ENCODE measurements around the gene NPHS2.

NPHS2 gene

DNA sequence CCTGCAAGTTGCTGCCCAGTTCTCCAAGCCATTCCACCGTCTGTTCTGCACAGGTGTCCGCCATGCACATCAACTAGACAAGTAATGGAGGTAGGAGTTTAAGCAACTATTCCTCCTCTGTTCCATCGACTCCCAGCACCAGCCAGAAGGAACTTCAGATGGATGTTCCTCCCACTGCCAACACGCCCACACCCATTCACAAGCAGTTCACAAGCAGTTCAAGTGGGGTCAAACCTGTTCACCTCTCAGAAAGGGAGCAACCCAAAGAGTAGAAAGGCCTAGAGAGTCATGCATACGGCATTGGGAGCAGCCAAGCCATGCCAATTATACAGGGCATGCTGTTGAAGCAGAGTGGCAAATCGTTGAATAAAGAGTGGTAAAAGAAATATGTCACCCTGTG is 11.6 kb upstream of the NPHS2 start:
- Histone ChIP-seq H3K9ac (ENCODE audit: low read depth, low read length) (no peak overlapping the region), H3K27me3 (ENCODE audit: control insufficient read depth, insufficient read depth, low read length) (peaks cover 24% of the 10 kb centered on the region), H3K27ac (ENCODE audit: low read depth, low read length) (no peak overlapping the region), H3K36me3 (ENCODE audit: control insufficient read depth, insufficient read depth, low read length) (no peaks in the 10 kb centered on the region), H3K4me3 (ENCODE audit: low read depth, low read length) (no peak overlapping the region), H3K4me1 (ENCODE audit: control insufficient read depth, insufficient read depth, low read length) (peaks cover 20% of the 10 kb centered on the region), H3K9me3 (ENCODE audit: control insufficient read depth, insufficient read depth, low read length) (no peaks in the 10 kb centered on the region)

DNA sequence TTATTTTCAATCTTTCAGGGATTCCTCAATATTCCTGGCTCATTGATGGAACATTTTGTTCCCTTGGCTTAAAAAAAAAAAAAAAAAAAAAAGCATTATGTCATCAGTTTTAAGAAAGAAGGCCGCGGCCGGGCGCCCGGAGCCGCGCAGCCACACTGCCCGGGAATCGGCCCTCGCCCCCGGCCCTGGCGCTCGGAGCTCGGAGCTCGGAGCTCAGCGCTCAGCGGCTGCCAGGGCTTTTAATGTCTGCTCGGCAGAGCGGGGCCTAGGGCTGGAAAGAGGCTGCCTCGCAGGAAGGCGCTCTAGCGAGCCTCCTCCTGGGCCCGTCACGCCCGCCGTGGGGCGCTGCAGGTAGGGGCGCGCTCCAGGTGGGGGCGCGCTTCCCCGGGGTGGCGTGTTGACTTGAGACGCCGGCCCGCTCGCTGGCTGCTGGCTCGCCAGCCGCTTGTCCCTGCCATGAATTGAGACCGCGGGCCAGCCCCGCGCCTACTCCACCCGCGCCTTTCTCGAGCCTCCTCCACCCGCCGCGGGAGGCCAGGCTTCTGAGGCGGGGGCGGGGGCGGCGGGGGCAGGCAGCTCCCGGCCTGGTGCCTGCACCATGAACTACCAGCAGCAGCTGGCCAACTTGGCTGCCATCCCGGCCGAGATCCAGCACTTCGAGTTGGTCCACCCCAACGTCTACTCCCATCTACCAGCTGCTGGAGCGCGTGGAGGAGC is 10.5 kb upstream of the NPHS2 start:
- Histone ChIP-seq H3K9me3 (ENCODE audit: control insufficient read depth, insufficient read depth, low read length) (no peaks in the 10 kb centered on the region), H3K4me3 (ENCODE audit: low read depth, low read length) (peak overlapping the region; percentile 55), H3K36me3 (ENCODE audit: control insufficient read depth, insufficient read depth, low read length) (no peaks in the 10 kb centered on the region), H3K27ac (ENCODE audit: low read depth, low read length) (peak overlapping the region; percentile 66), H3K9ac (ENCODE audit: low read depth, low read length) (peak overlapping the region; percentile 67; the same call in 1 of the 2 replicates), H3K27me3 (ENCODE audit: control insufficient read depth, insufficient read depth, low read length) (peaks cover 24% of the 10 kb centered on the region), H3K4me1 (ENCODE audit: control insufficient read depth, insufficient read depth, low read length) (peaks cover 20% of the 10 kb centered on the region)

GRCh38 chr1:179583771-179584320 is 8.1 kb upstream of the NPHS2 start:
- Histone ChIP-seq H3K27ac (ENCODE audit: low read depth, low read length) (peak overlapping the region; percentile 17), H3K36me3 (ENCODE audit: control insufficient read depth, insufficient read depth, low read length) (no peaks in the 10 kb centered on the region), H3K4me3 (ENCODE audit: low read depth, low read length) (no peak overlapping the region), H3K9ac (ENCODE audit: low read depth, low read length) (no peak overlapping the region), H3K4me1 (ENCODE audit: control insufficient read depth, insufficient read depth, low read length) (peaks cover 20% of the 10 kb centered on the region), H3K27me3 (ENCODE audit: control insufficient read depth, insufficient read depth, low read length) (peaks cover 22% of the 10 kb centered on the region), H3K9me3 (ENCODE audit: control insufficient read depth, insufficient read depth, low read length) (no peaks in the 10 kb centered on the region)

DNA sequence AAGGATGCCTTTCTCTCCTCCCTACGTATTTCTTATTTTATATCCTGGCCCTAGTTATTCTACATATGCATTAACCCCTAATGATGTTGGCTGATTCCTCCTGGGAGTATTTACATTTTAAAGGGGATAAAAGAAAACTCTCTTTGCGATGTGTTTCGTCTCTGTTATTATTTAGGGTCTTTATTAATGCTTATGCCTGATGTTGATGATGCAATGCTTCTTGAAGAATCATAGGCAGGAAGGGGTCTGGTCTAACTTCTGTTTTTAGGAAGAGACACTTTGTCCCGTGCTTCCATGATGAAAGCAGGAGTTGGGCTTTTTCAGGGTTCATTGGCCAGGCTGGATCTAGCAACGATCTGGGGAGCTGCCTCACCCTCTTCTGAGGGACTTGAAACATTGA is 761 bp upstream of the NPHS2 start:
- Histone ChIP-seq H3K9me3 (ENCODE audit: control insufficient read depth, insufficient read depth, low read length) (no peaks in the 10 kb centered on the region), H3K36me3 (ENCODE audit: control insufficient read depth, insufficient read depth, low read length) (no peaks in the 10 kb centered on the region), H3K27ac (ENCODE audit: low read depth, low read length) (no peak overlapping the region), H3K4me3 (ENCODE audit: low read depth, low read length) (peak overlapping the region; percentile 40), H3K9ac (ENCODE audit: low read depth, low read length) (no peak overlapping the region), H3K27me3 (ENCODE audit: control insufficient read depth, insufficient read depth, low read length) (peaks cover 53% of the 10 kb centered on the region), H3K4me1 (ENCODE audit: control insufficient read depth, insufficient read depth, low read length) (peaks cover 9% of the 10 kb centered on the region)

DNA sequence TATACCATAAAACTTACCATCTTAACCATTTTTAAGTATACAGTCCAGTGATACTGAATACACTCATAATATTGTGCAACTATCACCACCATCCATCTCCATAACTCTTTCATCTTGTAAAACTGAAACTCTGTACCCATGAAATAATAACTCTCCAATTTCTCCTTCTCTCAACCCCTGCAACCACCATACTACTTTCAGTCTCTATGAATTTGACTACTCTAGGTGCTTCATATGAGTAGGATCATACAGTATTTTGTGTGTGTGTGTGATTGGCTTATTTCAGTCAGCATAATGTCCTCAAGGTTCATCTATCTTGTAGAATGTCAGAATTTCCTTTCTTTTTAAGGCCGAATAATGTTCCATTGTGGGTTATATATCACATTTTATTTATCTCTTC is 17.7 kb downstream of the NPHS2 start:
- no peak overlapping the region for H3K4me3 ChIP-seq (ENCODE audit: low read depth, low read length)
- H3K27ac ChIP-seq (ENCODE audit: low read depth, low read length) = no peak overlapping the region
- no peaks in the 10 kb centered on the region for H3K27me3 ChIP-seq (ENCODE audit: control insufficient read depth, insufficient read depth, low read length)
- H3K36me3 ChIP-seq (ENCODE audit: control insufficient read depth, insufficient read depth, low read length) = no peaks in the 10 kb centered on the region
- no peaks in the 10 kb centered on the region for H3K9me3 ChIP-seq (ENCODE audit: control insufficient read depth, insufficient read depth, low read length)
- H3K9ac ChIP-seq (ENCODE audit: low read depth, low read length) = no peak overlapping the region
- no peaks in the 10 kb centered on the region for H3K4me1 ChIP-seq (ENCODE audit: control insufficient read depth, insufficient read depth, low read length)

DNA sequence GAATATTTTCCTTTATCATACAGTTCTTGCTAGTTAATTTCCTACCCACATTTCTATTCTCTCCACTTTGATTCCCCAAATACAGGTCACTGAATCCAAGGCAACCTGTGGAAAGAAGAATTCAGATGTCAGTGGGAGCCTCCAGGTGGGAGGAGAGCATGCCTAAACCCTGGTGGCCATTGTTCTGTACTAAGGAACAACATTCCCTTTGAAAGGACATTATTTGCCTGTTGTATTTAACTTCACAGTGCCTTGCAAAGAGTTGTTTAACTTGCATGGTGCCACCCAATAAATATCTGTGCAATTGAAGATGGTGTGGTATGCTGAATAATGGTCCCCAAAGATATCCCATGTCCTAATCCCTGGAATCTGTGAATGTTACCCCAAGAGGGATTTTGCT is 21.3 kb downstream of the NPHS2 start:
- Histone ChIP-seq H3K36me3 (ENCODE audit: control insufficient read depth, insufficient read depth, low read length) (no peaks in the 10 kb centered on the region), H3K27me3 (ENCODE audit: control insufficient read depth, insufficient read depth, low read length) (no peaks in the 10 kb centered on the region), H3K4me1 (ENCODE audit: control insufficient read depth, insufficient read depth, low read length) (0 out of 2 replicates have a peak, but pooled peaks cover 8% of the 10 kb centered on the region), H3K27ac (ENCODE audit: low read depth, low read length) (no peak overlapping the region), H3K9ac (ENCODE audit: low read depth, low read length) (no peak overlapping the region), H3K9me3 (ENCODE audit: control insufficient read depth, insufficient read depth, low read length) (no peaks in the 10 kb centered on the region), H3K4me3 (ENCODE audit: low read depth, low read length) (no peak overlapping the region)

- Histone ChIP-seq H3K4me3 (ENCODE audit: low read depth, low read length) (no peak overlapping the region), H3K36me3 (ENCODE audit: control insufficient read depth, insufficient read depth, low read length) (no peaks in the 10 kb centered on the region), H3K27me3 (ENCODE audit: control insufficient read depth, insufficient read depth, low read length) (no peaks in the 10 kb centered on the region), H3K27ac (ENCODE audit: low read depth, low read length) (no peak overlapping the region), H3K9me3 (ENCODE audit: control insufficient read depth, insufficient read depth, low read length) (no peaks in the 10 kb centered on the region), H3K9ac (ENCODE audit: low read depth, low read length) (no peak overlapping the region), H3K4me1 (ENCODE audit: control insufficient read depth, insufficient read depth, low read length) (0 out of 2 replicates have a peak, but pooled peaks cover 8% of the 10 kb centered on the region)
Measured at GRCh38 chr1:179550746-179551682, 24.7 kb downstream of the NPHS2 start.

DNA sequence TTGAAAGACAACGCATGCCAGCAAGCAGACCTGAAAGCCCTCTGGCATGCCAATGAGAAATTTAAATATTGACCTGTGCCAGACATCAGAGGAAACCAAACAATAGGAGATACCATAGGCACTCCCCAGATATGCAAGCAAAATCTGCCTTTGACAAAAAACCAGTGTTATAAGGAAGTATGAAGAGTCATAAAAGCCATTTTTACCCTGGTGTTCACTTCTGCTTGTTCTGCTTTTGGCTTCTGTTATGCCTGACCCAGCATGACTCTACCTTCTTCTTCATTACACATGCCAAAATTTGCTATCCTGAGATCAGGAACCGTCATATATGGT is 26.4 kb downstream of the NPHS2 start:
- Histone ChIP-seq H3K4me1 (ENCODE audit: control insufficient read depth, insufficient read depth, low read length) (0 out of 2 replicates have a peak, but pooled peaks cover 8% of the 10 kb centered on the region), H3K9ac (ENCODE audit: low read depth, low read length) (no peak overlapping the region), H3K36me3 (ENCODE audit: control insufficient read depth, insufficient read depth, low read length) (no peaks in the 10 kb centered on the region), H3K27me3 (ENCODE audit: control insufficient read depth, insufficient read depth, low read length) (no peaks in the 10 kb centered on the region), H3K4me3 (ENCODE audit: low read depth, low read length) (no peak overlapping the region), H3K27ac (ENCODE audit: low read depth, low read length) (no peak overlapping the region), H3K9me3 (ENCODE audit: control insufficient read depth, insufficient read depth, low read length) (no peaks in the 10 kb centered on the region)

GRCh38 chr1:179548666-179549367 is 26.9 kb downstream of the NPHS2 start:
- Histone ChIP-seq H3K4me3 (ENCODE audit: low read depth, low read length) (no peak overlapping the region), H3K4me1 (ENCODE audit: control insufficient read depth, insufficient read depth, low read length) (0 out of 2 replicates have a peak, but pooled peaks cover 8% of the 10 kb centered on the region), H3K27me3 (ENCODE audit: control insufficient read depth, insufficient read depth, low read length) (no peaks in the 10 kb centered on the region), H3K27ac (ENCODE audit: low read depth, low read length) (no peak overlapping the region), H3K9ac (ENCODE audit: low read depth, low read length) (no peak overlapping the region), H3K9me3 (ENCODE audit: control insufficient read depth, insufficient read depth, low read length) (no peaks in the 10 kb centered on the region), H3K36me3 (ENCODE audit: control insufficient read depth, insufficient read depth, low read length) (no peaks in the 10 kb centered on the region)

DNA sequence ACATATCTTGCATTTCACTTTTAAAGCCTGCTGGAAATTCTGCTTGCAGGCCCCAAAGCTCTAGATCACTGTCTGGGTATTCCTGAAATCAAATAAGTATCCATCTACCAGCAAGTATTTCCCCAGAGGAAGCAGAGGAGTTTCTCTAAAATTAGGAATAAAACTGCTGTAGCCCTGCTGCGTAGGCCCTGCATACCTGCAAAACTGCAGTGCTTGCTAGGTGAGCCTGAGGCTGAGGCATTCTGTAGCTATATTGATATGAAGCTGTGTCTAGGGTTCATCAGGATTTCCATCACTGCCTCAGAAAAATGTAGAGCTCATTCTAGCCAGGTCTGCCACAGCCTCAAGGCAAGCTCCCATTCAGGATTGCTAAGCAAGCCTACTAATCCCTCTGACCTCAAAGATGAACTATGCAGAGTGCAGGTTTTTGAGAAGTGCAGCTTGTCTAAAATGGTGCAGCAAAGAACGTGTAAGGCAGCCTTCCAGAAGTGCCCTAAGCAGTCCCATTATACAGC is 28.7 kb downstream of the NPHS2 start:
- no peak overlapping the region for H3K4me3 ChIP-seq (ENCODE audit: low read depth, low read length)
- no peak overlapping the region for H3K27ac ChIP-seq (ENCODE audit: low read depth, low read length)
- no peaks in the 10 kb centered on the region for H3K9me3 ChIP-seq (ENCODE audit: control insufficient read depth, insufficient read depth, low read length)
- no peaks in the 10 kb centered on the region for H3K27me3 ChIP-seq (ENCODE audit: control insufficient read depth, insufficient read depth, low read length)
- no peak overlapping the region for H3K9ac ChIP-seq (ENCODE audit: low read depth, low read length)
- H3K36me3 ChIP-seq (ENCODE audit: control insufficient read depth, insufficient read depth, low read length) = no peaks in the 10 kb centered on the region
- 0 out of 2 replicates have a peak, but pooled peaks cover 8% of the 10 kb centered on the region for H3K4me1 ChIP-seq (ENCODE audit: control insufficient read depth, insufficient read depth, low read length)
